22Rv1 (cell line): ENCODE measurements around the gene OR2T8.

Experiments used
- H3K27ac ChIP-seq: fragments of 450-650 bp; 2 replicates; pipeline ENCODE4 v1.5.1; 2017
- CTCF ChIP-seq: fragments of 450-650 bp; IDR thresholded peaks from 2 replicates; pipeline ENCODE4 v1.5.1; 2017; ENCODE audit warnings: mild to moderate bottlenecking
- ZFX ChIP-seq: fragments of 450-650 bp; IDR thresholded peaks from 2 replicates; pipeline ENCODE4 v1.6.1; 2017; ENCODE audit warnings: antibody characterized with exemption, borderline replicate concordance

The OR2T8 gene

GRCh38 chr1:247962911-247963588, 43.0 kb downstream of the OR2T8 start:
- TF ChIP-seq CTCF (no peak), ZFX (no peak)
- H3K27ac ChIP-seq, result no peak overlapping the region

- no peak within 1 kb of the TSS for H3K27ac ChIP-seq
- TF ChIP-seq CTCF (no peak), ZFX (no peak)
These were observed 44.9 kb downstream of the OR2T8 start, which contains the start of gene OR2AK2 for GRCh38 chr1:247964933-247965332. Gene OR2AK2, plus strand, starts transcription at chr1:247965233. Its CDS starts 144 bp downstream, at chr1:247965377.

GRCh38 chr1:247966532-247967204, 46.6 kb downstream of the OR2T8 start:
- no peak overlapping the region for H3K27ac ChIP-seq

More at GRCh38 chr1:247966532-247967204, 46.6 kb downstream of the OR2T8 start:
- TF ChIP-seq CTCF, result no peak
- no peak for TF ChIP-seq ZFX
